ENCODE results near the gene ROBO1. TPM values are rescaled to one million over a fixed set of nuclear protein-coding genes. Genes with fewer than 3 reads are reported as not detected.

Gene ROBO1
- total and polyA plus RNA-seq, 2 of the 8 experiments (the other 6 are each of a cell fraction or from before 2014, with no cell fraction given), result 51.4 to 91.0 TPM

GRCh38 chr3:79258479-79258878 lies 509.3 kb downstream of the ROBO1 start (continued):
- TF ChIP-seq CHD7 (IDR thresholded peaks at IDR 0.05; ENCODE audit: insufficient replicate concordance, low read length), result no peak
- TF ChIP-seq TAF1 (IDR thresholded peaks at IDR 0.05; ENCODE audit: low read depth, low read length), result no peak
- no peak for TF ChIP-seq KDM4A (IDR thresholded peaks at IDR 0.05; ENCODE audit: low read depth, low read length, severe bottlenecking)
- no peak for TF ChIP-seq SRF (IDR thresholded peaks at IDR 0.05; ENCODE audit: low read depth, low read length)
- no peak for TF ChIP-seq CHD1 (IDR thresholded peaks at IDR 0.05; ENCODE audit: low read depth, low read length)
- TF ChIP-seq HDAC2 (IDR thresholded peaks at IDR 0.05; ENCODE audit: borderline replicate concordance in 1 of 2, low read depth in 2 of 2, low read length in 2 of 2), result no peak
- TF ChIP-seq SP4 (IDR thresholded peaks at IDR 0.05; ENCODE audit: low read length), result no peak
- TF ChIP-seq SIN3A (conservative IDR thresholded peaks at IDR 0.05 in 1 of 2, IDR thresholded peaks at IDR 0.05 in 1 of 2; ENCODE audit: low read depth in 1 of 2, low read length in 2 of 2), result no peak
- no peak for TF ChIP-seq TAF7 (optimal IDR thresholded peaks at IDR 0.05; ENCODE audit: borderline replicate concordance, low read depth, low read length)
- no peak for TF ChIP-seq EP300 (IDR thresholded peaks at IDR 0.05; ENCODE audit: borderline replicate concordance in 1 of 2, low read depth in 2 of 2, low read length in 2 of 2)
- TF ChIP-seq MAX (IDR thresholded peaks at IDR 0.05), result no peak
